ENCODE measurements around the gene POLR2E. TPM values are rescaled to one million over a fixed set of nuclear protein-coding genes. Genes with fewer than 3 reads are reported as not detected.

The POLR2E gene
- 130 TPM for polyA plus RNA-seq
- long read RNA-seq, donor 1, transcript POLR2E-213 (8 exons, 2,831 nt), result major isoform, 38 of 42 reads
- long read RNA-seq, donor 1, partial matches to known transcripts, result 0 of 42 reads
- long read RNA-seq, donor 1, other reads (novel, unspliced or antisense), result 0 of 42 reads
- long read RNA-seq, donor 2, transcript POLR2E-213 (8 exons, 2,831 nt), result major isoform, 69 of 76 reads
- long read RNA-seq, donor 2, partial matches to known transcripts, result 0 of 76 reads
- long read RNA-seq, donor 2, other reads (novel, unspliced or antisense), result 0 of 76 reads
- long read RNA-seq, donor 3, result 0 reads
- long read RNA-seq, donor 4, transcript POLR2E-213 (8 exons, 2,831 nt), result major isoform, 8 of 8 reads
- long read RNA-seq, donor 4, partial matches to known transcripts, result 0 of 8 reads
- long read RNA-seq, donor 4, other reads (novel, unspliced or antisense), result 0 of 8 reads
- long read RNA-seq, donor 5, transcript POLR2E-213 (8 exons, 2,831 nt), result major isoform, 43 of 46 reads
- long read RNA-seq, donor 5, partial matches to known transcripts, result 0 of 46 reads
- long read RNA-seq, donor 5, other reads (novel, unspliced or antisense), result 0 of 46 reads
- long read RNA-seq, donor 6, transcript POLR2E-213 (8 exons, 2,831 nt), result major isoform, 79 of 81 reads
- long read RNA-seq, donor 6, partial matches to known transcripts, result 0 of 81 reads
- long read RNA-seq, donor 6, other reads (novel, unspliced or antisense), result 0 of 81 reads
- long read RNA-seq, donor 7, transcript POLR2E-213 (8 exons, 2,831 nt), result major isoform, 24 of 27 reads
- long read RNA-seq, donor 7, partial matches to known transcripts, result 0 of 27 reads
- long read RNA-seq, donor 7, other reads (novel, unspliced or antisense), result 0 of 27 reads
- long read RNA-seq, donor 8, transcript POLR2E-213 (8 exons, 2,831 nt), result major isoform, 84 of 102 reads
- long read RNA-seq, donor 8, partial matches to known transcripts, result 7 of 102 reads
- long read RNA-seq, donor 8, other reads (novel, unspliced or antisense), result 0 of 102 reads
- long read RNA-seq, donor 9, transcript POLR2E-213 (8 exons, 2,831 nt), result major isoform, 58 of 70 reads
- long read RNA-seq, donor 9, partial matches to known transcripts, result 5 of 70 reads
- long read RNA-seq, donor 9, other reads (novel, unspliced or antisense), result 0 of 70 reads
- long read RNA-seq, donor 10, transcript POLR2E-213 (8 exons, 2,831 nt), result major isoform, 68 of 91 reads
- long read RNA-seq, donor 10, partial matches to known transcripts, result 13 of 91 reads
- long read RNA-seq, donor 10, other reads (novel, unspliced or antisense), result 5 of 91 reads
- long read RNA-seq, donor 11, transcript POLR2E-213 (8 exons, 2,831 nt), result major isoform, 46 of 48 reads
- long read RNA-seq, donor 11, partial matches to known transcripts, result 0 of 48 reads
- long read RNA-seq, donor 11, other reads (novel, unspliced or antisense), result 0 of 48 reads

DNA sequence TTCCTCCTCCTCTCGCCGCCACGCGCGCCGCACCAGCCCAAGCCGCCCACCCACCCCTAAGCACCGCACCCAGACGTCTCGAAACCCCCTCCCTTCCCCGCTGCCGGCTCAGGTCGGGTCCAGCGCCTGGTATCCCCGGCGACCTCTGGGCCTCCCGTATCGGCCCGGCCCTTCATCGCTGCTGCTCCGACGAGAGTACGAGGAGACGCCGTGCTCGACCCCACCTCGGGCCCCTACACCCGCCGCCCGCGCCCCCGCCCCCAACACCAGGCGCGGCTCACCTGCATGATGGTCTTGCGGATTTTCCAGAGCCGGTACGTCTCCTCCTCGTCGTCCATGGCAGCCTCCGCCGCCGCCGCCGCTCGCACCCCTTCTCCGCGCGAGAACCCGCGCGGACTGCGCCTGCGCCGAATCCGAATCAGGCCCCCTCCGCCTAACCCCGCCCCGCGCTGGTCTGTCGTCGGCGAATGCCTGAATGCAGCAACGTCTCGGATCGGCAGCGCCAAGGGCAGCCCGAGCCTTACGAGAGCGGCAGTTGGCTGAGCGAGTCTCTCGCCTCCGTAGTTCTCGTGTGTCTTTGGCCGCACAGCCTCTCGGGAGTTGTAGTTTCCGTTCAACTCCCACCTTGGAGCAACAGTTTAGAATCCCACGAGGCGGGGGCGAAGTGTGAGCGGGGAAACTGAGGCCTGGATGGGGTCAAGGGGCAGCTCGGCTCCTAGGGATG, at the start of gene POLR2E:
POLR2E (minus strand) TSS at position 398 of the 724 bp plus-strand sequence; CDS start at position 338, 60 bp downstream.
- Histone ChIP-seq H3K9me3 (ENCODE audit: control insufficient read depth, low read depth, low read length) (peaks cover 4% of the 10 kb centered on the region), H3K36me3 (ENCODE audit: control insufficient read depth, insufficient read depth, low read length) (peaks cover 27% of the 10 kb centered on the region), H3K4me3 (ENCODE audit: low read length) (peak within 1 kb of the TSS; percentile 92), H3K27ac (ENCODE audit: low read length) (peak within 1 kb of the TSS; percentile 18), H3K27me3 (ENCODE audit: control insufficient read depth, insufficient read depth, low read length) (no peaks in the 10 kb centered on the region), H3K4me1 (ENCODE audit: control insufficient read depth, insufficient read depth, low read length) (peaks cover 41% of the 10 kb centered on the region)
- DNase-seq, result peak; percentile 97 to 98
- no CpG with 5 or more reads among the region's 81 CpGs for WGBS (ENCODE audit: insufficient coverage, low lambda C conversion rate)

DNA sequence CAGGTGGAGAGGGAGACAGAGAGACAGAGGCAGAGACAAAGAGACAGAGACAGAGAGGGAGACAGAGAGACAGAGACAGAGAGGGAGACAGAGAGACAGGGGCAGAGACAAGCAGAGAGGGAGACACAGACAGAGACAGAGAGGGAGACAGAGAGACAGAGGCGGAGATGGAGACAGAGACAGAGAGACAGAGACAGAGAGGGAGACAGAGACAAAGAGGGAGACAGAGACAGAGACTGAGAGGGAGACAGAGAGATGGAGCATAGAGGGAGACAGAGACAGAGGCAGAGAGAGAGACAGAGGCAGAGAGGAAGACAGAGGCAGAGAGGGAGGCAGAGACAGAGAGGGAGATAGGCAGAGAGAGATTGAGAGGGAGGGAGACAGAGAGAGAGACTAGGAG, 49.6 kb upstream of the POLR2E start:
- H3K4me1 ChIP-seq (ENCODE audit: control insufficient read depth, insufficient read depth, low read length), result no peaks in the 10 kb centered on the region
- peaks cover 54% of the 10 kb centered on the region for H3K36me3 ChIP-seq (ENCODE audit: control insufficient read depth, insufficient read depth, low read length)
- no peak overlapping the region for H3K27ac ChIP-seq (ENCODE audit: low read length)
- no peak overlapping the region for H3K4me3 ChIP-seq (ENCODE audit: low read length)
- peaks cover 25% of the 10 kb centered on the region for H3K9me3 ChIP-seq (ENCODE audit: control insufficient read depth, low read depth, low read length)
- DNase-seq, result no peak
- WGBS (ENCODE audit: insufficient coverage, low lambda C conversion rate), result no CpG with 5 or more reads among the region's 1 CpG
- no peaks in the 10 kb centered on the region for H3K27me3 ChIP-seq (ENCODE audit: control insufficient read depth, insufficient read depth, low read length)

DNA sequence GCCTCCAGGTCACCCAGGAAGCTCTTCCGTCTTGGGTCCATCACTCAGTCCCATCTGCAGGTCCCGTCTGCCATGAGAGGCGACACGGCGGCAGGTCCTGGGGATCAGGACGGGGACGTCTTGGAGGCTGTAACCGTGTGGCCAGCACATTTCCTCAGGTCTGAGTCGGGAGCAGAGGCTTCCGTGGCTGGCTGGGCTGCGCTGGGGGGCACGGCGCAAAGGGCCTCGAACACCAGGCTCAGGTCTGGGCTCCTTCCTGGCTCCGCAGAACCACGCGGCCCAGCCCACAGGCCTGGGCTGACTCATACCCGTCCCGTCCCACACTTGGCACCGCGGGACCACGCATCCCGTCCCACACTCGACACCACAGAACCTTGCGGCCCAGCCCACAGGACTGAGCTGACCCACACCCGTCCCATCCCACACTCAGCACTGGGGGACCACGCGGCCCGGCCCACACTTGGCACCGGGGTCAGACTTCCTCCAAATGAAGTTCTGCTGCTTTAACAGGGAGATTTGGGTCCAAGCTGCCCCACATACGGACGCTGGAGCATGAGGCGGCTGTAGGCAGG, 48.7 kb upstream of the POLR2E start:
- Histone ChIP-seq H3K36me3 (ENCODE audit: control insufficient read depth, insufficient read depth, low read length) (peaks cover 51% of the 10 kb centered on the region), H3K4me3 (ENCODE audit: low read length) (no peak overlapping the region), H3K27ac (ENCODE audit: low read length) (no peak overlapping the region), H3K4me1 (ENCODE audit: control insufficient read depth, insufficient read depth, low read length) (no peaks in the 10 kb centered on the region), H3K27me3 (ENCODE audit: control insufficient read depth, insufficient read depth, low read length) (no peaks in the 10 kb centered on the region), H3K9me3 (ENCODE audit: control insufficient read depth, low read depth, low read length) (peaks cover 25% of the 10 kb centered on the region)
- WGBS (ENCODE audit: insufficient coverage, low lambda C conversion rate), result no CpG with 5 or more reads among the region's 33 CpGs
- DNase-seq, result no peak

DNA sequence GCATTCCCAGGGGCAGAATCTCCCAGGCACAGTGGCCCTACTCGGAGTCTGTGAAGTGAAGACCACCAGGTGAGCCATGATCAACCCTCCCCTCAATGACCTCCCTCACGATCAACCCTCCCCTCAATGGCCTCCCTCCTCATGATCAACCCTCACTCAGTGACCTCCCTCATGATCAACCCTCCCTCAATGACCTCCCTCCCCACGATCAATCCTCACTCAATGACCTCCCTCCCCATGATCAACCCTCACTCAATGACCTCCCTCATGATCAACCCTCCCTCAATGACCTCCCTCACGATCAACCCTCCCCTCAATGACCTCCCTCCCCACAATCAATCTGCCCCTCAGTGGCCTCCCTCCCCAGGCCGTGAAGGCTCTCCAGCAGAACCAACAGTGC, 46.8 kb upstream of the POLR2E start:
- WGBS (ENCODE audit: insufficient coverage, low lambda C conversion rate), result 83% methylated on average over 1 of the region's 5 CpGs
- Histone ChIP-seq H3K4me3 (ENCODE audit: low read length) (no peak overlapping the region), H3K36me3 (ENCODE audit: control insufficient read depth, insufficient read depth, low read length) (peaks cover 45% of the 10 kb centered on the region)

DNA sequence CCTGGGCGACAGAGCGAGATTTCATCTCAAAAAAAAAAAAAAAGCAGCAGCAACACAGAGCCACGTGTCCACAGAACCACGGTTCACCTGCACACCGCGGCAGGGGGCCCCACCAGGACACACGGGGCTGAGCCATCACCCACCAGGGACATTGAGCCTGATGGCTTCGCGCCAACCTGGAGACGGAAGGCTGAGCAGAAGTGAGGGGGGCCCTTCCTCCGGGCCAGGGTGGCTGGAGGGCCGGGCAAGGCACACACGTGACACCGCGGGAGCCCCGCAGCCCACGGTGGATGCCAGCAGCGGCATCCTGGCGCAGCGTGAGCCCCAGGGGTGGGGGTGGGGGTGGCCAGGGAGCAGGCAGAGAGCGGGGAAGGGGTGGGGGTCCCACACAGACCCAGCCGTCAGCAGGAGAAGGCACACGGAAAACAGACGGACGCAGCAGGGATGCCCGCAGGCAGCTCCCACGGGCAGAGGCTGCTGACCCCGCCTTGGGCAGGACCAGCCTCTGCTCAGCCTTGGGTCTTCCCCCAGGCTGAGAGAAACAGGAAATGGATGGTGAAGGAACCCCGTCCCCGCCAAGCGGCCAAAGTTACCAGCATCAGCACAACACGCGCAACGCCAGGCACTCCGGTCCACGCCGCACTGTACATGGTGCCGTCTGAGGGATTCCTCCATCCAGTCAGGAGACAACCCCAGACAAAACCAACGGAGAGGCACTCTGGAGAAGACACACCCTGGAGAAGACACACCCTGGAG, 45.3 kb upstream of the POLR2E start:
- H3K9me3 ChIP-seq (ENCODE audit: control insufficient read depth, low read depth, low read length), result peaks cover 21% of the 10 kb centered on the region
- H3K4me1 ChIP-seq (ENCODE audit: control insufficient read depth, insufficient read depth, low read length), result peaks cover 15% of the 10 kb centered on the region
- WGBS (ENCODE audit: insufficient coverage, low lambda C conversion rate), result no CpG with 5 or more reads among the region's 39 CpGs
- H3K4me3 ChIP-seq (ENCODE audit: low read length), result no peak overlapping the region
- no peak overlapping the region for H3K27ac ChIP-seq (ENCODE audit: low read length)
- H3K27me3 ChIP-seq (ENCODE audit: control insufficient read depth, insufficient read depth, low read length), result no peaks in the 10 kb centered on the region
- no peak for DNase-seq
- peaks cover 38% of the 10 kb centered on the region for H3K36me3 ChIP-seq (ENCODE audit: control insufficient read depth, insufficient read depth, low read length)

More for the DNA sequence above, 46.8 kb upstream of the POLR2E start:
- Histone ChIP-seq H3K27me3 (ENCODE audit: control insufficient read depth, insufficient read depth, low read length) (no peaks in the 10 kb centered on the region), H3K9me3 (ENCODE audit: control insufficient read depth, low read depth, low read length) (peaks cover 25% of the 10 kb centered on the region), H3K4me1 (ENCODE audit: control insufficient read depth, insufficient read depth, low read length) (peaks cover under 1% of the 10 kb centered on the region), H3K27ac (ENCODE audit: low read length) (no peak overlapping the region)
- no peak for DNase-seq

DNA sequence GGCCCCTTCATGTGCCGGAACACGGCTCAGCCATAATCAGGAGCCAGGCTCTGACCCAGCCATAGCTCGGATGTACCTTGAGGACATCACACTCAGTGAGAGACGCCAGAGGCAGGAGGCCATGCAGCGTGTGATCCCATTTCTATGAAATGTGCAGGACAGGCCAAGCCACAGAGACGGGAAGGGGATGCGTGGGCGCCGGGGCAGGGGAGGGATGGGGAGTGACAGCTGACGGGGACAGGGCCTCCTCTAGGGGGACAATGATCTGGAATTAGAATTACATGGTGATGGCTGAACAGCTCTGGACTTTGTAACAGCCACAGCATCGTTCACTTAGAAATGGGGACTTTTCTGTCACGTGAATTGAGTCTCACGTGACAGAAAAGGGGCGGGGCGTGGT, 44.0 kb upstream of the POLR2E start:
- Histone ChIP-seq H3K36me3 (ENCODE audit: control insufficient read depth, insufficient read depth, low read length) (peaks cover 32% of the 10 kb centered on the region), H3K27ac (ENCODE audit: low read length) (no peak overlapping the region), H3K9me3 (ENCODE audit: control insufficient read depth, low read depth, low read length) (peaks cover 20% of the 10 kb centered on the region), H3K27me3 (ENCODE audit: control insufficient read depth, insufficient read depth, low read length) (no peaks in the 10 kb centered on the region), H3K4me3 (ENCODE audit: low read length) (no peak overlapping the region), H3K4me1 (ENCODE audit: control insufficient read depth, insufficient read depth, low read length) (peaks cover 17% of the 10 kb centered on the region)
- no peak for DNase-seq
- no CpG with 5 or more reads among the region's 15 CpGs for WGBS (ENCODE audit: insufficient coverage, low lambda C conversion rate)

DNA sequence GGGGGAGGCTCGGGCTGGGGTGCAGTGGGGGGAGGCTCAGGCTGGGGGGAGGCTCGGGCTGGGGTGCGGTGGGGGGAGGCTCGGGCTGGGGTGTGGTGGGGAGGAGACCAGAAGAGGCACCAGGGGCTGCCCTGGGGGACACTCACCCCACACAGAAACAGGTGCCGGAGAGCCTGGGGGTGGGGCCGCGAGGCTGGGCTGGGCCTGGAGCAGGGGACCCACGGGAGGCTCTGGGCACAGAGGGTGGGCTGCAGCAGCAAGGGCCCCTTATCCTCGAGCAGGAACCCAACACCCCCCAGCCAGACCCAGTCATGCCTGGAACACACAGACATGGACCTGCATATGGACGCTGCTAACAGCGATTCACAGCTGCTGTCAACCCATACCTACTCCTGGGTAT, 42.9 kb upstream of the POLR2E start:
- H3K9me3 ChIP-seq (ENCODE audit: control insufficient read depth, low read depth, low read length), result peaks cover 20% of the 10 kb centered on the region
- no peak for DNase-seq
- H3K4me1 ChIP-seq (ENCODE audit: control insufficient read depth, insufficient read depth, low read length), result peaks cover 21% of the 10 kb centered on the region
- H3K4me3 ChIP-seq (ENCODE audit: low read length), result no peak overlapping the region
- H3K27me3 ChIP-seq (ENCODE audit: control insufficient read depth, insufficient read depth, low read length), result no peaks in the 10 kb centered on the region
- WGBS (ENCODE audit: insufficient coverage, low lambda C conversion rate), result no CpG with 5 or more reads among the region's 11 CpGs
- H3K36me3 ChIP-seq (ENCODE audit: control insufficient read depth, insufficient read depth, low read length), result peaks cover 27% of the 10 kb centered on the region
- no peak overlapping the region for H3K27ac ChIP-seq (ENCODE audit: low read length)

DNA sequence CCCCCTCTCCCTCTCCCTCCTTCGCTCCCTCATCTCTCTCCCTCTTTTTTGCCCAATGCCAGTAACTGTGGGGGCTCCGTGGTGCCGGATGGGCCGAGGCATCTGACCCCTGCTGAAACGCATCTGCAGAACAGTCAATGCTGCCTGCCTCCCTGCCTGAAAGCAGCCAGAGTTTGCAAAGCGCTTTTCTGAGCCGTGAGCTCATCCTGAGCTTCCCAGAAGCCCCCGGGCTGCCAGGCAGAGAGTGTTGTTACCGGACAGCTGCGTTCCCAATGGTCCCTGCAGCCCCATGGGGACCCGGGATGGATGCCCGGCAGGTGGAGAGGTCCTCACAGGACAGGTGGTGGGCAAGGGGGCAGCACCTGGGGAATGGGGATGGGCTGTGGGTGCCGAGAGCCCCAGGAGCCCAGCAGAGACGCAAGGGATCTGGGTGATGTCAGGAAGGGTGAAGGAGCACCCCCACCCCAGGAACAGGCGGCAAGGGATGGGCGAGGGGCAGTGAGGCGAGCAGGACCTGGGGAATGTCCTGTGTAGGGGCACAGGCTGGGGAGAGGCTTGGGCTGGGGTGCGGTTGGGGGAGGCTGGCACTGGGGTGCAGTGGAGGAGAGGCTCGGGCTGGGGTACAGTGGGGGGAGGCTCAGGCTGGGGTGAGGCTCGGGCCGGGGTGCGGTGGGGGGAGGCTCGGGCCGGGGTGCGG, 41.6 kb upstream of the POLR2E start:
- no peak overlapping the region for H3K4me3 ChIP-seq (ENCODE audit: low read length)
- no CpG with 5 or more reads among the region's 25 CpGs for WGBS (ENCODE audit: insufficient coverage, low lambda C conversion rate)
- H3K27ac ChIP-seq (ENCODE audit: low read length), result peak overlapping the region; percentile 84
- no peaks in the 10 kb centered on the region for H3K27me3 ChIP-seq (ENCODE audit: control insufficient read depth, insufficient read depth, low read length)
- H3K36me3 ChIP-seq (ENCODE audit: control insufficient read depth, insufficient read depth, low read length), result peaks cover 19% of the 10 kb centered on the region
- no peak for DNase-seq
- peaks cover 20% of the 10 kb centered on the region for H3K9me3 ChIP-seq (ENCODE audit: control insufficient read depth, low read depth, low read length)
- peaks cover 32% of the 10 kb centered on the region for H3K4me1 ChIP-seq (ENCODE audit: control insufficient read depth, insufficient read depth, low read length)

Data from large intestine (tissue), 12 donors.